ENCODE data around the gene IL21R.

- TF ChIP-seq, protein P1, sequence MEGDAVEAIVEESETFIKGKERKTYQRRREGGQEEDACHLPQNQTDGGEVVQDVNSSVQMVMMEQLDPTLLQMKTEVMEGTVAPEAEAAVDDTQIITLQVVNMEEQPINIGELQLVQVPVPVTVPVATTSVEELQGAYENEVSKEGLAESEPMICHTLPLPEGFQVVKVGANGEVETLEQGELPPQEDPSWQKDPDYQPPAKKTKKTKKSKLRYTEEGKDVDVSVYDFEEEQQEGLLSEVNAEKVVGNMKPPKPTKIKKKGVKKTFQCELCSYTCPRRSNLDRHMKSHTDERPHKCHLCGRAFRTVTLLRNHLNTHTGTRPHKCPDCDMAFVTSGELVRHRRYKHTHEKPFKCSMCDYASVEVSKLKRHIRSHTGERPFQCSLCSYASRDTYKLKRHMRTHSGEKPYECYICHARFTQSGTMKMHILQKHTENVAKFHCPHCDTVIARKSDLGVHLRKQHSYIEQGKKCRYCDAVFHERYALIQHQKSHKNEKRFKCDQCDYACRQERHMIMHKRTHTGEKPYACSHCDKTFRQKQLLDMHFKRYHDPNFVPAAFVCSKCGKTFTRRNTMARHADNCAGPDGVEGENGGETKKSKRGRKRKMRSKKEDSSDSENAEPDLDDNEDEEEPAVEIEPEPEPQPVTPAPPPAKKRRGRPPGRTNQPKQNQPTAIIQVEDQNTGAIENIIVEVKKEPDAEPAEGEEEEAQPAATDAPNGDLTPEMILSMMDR (IDR thresholded peaks at IDR 0.05): no peak
- TF ChIP-seq EP300 (IDR thresholded peaks at IDR 0.05) (no peak), POLR2A (IDR thresholded peaks at IDR 0.05) (no peak)
Observed at GRCh38 chr16:27398894-27399853, 2.8 kb upstream of the IL21R start.

All from suprapubic skin (tissue), 3 donors.